ENCODE results near the gene RXRB.

RXRB gene

DNA sequence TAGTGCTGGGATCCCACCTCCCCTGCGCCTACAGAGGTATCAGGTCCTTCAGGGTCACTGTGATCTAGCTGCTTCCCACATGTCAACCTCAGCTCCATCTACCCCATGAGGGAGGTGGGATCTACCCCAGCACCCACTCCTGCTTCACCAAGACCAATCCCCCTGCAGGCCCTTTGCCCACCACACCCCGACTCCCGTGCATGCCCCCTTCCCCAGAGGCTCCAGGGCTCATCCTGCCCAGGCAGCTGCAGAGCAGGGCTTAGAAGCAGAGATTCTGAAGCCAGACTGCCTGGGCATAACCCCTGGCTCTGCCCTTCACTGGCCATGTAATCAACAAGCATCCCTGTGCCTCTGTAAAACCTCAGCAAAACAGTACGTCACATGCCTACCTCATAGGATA is 25.7 kb downstream of the RXRB start:
- DNase-seq = no peak

DNA sequence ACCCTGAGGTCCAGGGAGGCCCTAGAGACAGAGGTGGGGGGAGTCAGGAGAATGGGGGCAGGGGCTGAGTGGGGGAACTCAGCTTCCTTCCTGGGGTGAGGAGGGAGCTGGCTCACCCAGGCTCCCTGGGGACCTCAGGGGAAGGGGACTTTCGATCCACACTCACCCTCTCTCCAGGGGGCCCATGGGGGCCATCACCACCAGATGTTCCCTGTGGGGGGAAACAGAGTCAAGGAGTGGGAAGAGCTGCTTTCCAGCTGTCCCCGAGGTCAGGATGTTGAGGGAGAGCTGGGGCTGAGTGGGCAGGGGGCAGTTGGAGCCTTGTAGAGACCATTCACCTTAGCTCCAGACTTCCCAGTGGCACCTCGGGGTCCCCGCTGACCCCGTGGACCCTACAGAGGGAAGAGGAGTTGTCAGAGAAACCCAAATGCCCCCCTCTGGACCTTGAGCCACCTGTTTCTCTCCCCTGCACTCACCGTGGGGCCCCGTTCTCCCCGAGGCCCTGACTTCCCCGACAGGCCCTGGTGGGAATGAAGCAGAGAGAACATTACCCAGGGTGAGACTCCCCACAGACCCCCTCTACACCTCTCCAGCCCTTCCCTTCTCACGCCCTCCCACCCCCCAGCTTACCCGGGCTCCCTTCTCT is 26.8 kb downstream of the RXRB start:
- DNase-seq = no peak

DNA sequence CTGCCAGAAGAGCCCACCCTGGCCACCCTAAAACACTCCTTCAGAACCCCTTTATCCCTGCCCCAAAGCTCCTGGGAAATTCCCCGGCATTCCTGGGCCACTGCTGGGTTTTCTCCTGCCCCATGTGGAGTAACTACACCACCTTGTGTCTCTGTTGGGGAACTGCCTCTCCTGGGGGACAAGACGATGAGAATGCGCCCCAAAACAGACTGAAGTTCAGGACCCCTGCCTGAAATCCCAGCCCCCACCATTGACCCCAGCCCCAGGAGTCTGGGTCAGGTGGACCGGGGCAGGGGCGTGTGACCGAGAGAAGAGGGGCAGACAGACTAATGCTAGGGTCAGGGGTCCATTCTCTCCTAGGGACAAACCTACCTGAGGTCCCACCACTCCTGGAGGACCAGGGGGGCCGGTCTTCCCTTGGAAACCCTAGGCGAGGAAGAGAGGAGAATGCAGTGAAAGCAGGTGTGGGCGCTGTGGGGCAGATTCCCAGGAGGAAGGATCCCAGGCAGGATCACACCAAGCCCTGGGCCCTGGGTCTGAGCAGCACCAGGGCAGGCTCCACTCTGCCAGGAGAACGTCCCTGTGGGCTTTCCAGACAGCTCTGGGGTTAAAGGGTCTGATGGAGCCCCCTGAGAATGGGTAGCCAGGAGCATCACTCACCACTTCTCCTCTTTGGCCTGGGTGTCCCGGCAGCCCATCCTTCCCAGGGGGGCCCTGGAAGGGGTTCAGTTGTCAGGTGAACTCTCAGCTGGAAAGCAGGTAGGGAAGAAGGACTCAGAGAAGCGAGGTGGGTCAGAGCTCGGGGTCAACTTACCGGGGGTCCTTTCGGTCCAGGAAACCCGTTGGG is 27.6 kb downstream of the RXRB start:
- no peak for DNase-seq

DNA sequence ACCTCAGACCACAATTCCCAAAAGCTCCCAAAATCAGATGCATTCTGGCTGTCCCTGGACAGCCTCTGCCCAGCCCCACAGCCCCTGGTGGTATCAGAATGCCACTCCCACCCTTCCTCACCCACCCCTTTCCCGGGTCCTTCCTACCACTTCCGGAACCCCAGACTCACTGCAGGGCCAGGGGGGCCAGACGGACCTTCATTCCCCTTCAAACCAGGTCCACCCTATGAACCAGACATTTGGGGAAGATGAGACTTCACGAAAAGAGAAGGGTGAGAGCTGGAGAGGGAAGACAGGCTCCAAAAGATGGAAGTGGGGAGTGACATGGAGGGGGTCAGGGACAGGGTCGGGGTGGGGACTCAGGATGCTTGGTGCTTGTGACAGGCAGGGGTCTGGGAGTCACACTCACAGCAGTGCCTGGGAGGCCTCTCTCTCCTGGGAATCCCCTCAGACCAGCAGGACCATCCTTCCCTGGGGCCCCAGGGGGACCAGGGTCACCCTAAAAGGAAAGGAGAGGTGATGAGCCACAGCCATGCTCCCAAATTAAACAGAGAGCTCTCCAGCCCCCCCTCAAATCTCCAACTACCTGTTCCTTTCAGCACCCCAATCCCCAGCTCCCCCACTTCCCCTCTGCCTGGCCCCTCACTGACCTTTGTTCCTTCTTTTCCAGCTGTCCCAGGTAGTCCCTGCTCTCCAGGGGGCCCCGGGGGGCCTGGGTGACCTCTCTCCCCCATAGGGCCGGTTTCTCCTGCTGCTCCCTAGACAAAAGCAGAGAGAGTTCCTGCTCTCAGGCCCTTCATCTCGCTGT is 28.4 kb downstream of the RXRB start:
- DNase-seq = no peak

DNA sequence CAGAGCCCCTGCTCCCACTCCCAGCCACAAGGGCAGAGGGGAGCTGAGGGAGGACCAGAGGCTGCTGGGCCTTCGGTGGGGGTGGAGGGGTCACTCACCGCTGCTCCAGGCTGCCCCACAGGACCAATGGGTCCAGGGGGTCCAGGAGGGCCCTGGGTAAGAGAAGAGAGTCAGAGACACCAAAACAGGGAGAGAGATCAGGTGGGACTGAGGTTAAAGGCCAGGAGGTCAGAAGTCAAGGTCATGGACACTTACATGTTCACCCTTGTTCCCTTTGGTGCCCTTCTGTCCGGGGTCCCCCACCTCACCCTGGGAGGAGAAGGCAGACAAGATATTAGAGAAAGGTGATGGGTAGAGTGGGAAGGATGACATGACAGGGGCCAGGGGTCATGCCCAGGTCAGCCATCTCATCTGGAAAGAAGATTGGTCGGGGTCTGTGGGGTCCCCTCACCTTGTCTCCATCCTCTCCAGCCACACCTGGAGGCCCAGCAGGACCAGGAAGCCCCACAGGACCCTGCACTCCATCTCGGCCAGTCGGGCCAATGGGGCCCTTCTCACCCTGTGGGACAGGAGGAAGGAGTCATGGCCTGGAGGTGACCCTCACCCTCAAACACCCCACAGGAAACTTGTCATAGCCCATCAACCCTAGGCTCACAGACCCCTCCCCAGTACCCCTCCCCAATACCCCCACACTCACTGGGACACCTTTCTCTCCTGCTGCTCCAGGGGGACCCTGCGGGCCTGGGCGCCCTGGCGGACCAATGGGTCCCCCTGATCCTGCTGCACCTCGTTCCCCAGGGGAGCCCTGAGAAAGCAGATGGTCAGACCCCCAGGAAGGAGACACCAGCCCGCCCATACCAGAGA is 29.2 kb downstream of the RXRB start:
- no peak for DNase-seq

DNA sequence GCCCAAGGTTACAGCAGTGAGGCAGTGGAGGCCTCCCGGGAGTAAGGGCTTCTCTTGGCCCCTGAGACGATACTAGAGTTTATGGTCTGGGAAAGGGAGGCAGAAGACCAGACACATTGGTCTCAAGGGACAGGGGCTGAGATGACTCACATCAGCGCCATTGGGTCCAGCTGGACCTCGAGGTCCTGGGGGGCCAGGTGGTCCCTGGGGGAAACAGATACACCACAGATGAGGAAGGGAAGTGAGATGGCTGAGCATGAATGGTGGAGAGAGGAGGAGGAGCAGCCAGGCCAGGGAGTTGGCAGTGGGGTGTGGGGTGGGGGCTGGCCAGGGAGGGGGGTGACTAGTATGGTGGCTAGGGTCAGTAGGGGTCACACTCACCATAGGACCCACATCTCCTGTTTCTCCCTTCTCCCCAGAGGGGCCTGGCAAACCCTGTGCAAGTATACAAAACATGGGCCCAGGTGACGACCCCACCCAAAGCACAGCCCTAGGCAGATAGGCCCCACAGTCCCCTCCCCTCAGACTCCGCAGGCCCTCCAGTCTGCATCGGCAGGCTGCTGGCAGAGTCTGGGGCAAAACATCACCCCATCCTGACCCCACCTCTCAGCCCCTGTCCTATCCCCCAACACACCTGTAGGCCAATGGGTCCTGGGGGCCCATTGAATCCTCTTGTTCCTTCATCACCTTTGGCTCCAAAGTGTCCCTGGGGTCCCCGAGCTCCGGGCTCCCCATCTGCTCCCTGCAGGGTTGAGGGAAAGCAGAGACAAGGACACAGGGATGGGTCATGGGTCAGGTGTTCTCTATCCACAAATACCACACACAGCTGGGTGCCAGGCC is 30.1 kb downstream of the RXRB start:
- no peak for DNase-seq

DNA sequence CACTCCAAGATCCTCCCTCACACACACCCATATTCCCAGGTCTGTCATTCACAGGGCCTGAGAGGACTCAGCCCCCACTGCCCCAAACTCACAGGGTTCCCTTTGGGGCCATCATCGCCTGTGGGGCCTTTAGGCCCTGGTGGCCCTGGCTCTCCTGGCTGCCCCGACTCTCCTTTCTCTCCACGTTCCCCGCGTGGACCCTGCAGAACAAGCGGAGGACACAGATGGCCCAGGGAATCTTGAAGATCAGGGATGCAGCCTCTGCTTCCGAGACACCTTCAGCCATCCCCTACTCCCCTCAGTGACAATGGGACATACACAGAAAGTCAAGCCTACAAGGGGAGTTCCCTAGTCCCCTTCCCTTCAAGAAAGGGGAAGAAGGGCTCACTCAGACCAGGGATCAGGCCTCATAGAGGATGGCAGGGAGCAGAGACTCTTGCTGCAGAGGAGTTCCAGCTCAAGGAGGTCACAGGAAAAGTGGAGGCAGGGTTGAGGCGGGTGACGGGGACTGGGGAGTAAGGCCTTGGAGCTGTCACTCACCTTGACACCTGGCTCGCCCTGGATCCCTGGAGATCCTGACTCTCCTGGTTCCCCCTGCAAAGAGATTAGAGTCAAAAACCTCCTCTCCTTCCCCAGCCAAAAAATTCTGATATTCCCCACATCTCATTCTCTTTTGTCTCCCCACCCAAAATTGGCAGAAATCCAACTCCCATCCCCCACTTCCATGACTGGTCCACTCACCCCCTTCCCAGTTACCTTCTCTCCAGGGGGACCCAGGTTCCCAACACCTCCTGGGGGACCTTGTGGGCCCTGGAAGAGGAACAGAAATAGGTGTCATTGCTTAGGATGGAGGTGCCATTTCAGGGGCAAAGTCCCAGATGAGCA is 30.9 kb downstream of the RXRB start:
- DNase-seq = no peak

DNA sequence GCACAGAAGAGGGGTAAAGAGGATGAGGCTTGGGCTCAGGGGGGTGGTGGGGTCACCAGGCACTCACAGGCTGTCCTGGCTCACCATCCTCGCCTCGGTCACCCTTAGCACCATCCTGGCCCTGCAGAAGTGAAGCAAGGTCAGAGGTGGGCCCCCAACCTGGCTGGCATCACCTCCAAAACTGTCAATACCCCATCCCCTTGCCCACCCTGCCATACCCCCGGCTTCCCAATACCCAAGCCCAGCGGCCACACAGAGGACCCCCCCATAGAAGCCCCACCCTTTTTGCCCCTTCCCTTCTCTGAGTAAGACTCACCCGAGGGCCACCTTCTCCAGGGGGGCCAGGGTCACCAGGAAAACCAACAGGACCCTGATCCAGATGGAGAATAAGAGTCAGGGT is 31.8 kb downstream of the RXRB start:
- no peak for DNase-seq

DNA sequence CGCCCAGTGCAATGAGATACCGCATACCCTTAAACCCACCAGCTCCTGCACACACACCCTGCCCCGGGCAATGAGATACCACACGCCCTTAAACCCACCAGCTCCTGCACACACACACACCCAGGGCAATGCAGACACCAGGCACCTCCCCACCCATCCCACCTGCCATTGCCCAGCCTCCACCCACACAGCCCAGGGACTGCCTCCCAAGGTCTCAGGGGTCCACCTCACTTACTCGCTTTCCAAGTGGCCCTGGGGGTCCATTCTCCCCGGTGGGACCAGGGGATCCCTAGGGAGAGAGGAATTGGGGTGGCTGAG is 32.2 kb downstream of the RXRB start:
- no peak for DNase-seq

DNA sequence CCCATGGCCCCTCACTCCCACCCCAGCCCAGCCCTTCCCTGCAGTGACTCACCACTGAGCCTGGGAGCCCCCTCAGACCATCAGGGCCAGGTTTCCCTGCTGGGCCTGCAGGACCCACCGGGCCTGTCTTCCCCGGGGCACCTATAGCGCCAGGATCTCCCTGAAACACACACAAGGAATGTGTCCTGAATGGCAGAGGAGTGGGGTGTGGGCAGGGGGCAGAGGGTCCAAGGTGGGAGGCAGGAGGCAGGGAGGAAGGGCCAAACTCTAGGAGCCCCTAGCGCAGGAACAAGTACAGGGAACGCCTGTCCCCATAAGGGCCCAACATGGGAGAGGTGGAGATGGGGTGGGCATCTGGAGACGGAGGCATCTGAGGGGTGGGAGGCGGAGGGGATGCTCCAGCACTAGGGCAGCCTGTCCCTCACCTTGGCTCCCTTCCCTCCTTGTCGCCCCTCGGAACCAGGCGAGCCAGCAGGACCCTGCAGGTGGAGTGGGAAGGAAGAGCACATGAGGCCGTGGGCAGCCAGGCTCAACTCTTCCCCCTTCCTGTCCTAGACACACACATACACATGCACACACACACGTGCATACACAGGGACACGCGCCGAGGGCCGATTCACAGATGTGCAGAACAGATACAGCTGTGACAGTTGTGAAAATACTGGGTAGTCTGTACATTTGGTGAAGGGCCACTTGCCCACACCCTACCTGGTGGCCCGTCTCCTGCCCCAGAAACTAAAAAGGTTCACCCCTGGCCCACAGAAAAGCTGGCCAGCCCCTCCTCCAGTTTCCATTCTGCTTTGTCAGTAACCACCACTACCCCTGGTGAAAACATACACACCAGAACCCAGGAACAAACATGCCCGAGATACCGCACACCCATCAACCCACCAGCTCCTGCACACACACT is 32.8 kb downstream of the RXRB start:
- DNase-seq = no peak

DNA sequence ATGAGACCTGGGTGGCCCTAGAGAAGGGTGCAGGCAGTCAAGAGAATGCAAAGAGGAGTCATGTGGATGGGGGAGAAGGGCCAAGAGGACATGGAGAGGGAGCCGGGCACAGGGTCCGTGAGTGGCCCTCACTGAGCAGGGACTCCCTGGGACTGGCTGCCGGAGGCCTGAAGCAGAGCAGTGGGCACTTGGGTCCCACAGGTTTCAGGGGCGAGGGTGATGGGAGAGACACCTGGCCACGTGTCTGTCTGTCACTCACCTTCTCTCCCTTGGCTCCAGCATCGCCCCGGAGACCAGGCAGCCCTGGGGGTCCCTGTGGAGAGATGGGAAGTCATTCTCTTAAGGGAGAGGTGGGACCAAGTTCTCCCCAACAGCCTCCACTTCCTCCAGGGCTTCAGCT is 33.7 kb downstream of the RXRB start:
- no peak for DNase-seq

DNA sequence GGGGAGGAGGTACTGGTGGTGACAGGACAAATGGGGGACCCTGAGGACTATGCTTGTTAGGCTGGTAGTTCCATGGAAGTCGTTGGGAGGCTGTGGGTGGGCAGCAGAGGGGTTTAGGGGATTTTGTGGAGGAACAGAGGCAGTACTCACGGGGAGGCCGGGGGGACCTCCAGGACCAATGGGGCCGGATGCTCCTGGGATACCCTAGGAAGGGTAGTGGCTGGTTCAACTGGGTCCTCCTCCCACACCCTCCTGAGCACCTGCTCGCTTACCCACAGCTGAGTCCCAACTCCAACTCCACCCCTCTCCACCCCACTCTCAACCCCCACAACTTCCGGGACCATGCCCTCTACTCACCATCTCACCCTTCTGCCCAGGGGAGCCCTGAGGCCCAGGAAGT is 34.1 kb downstream of the RXRB start:
- no peak for DNase-seq

DNA sequence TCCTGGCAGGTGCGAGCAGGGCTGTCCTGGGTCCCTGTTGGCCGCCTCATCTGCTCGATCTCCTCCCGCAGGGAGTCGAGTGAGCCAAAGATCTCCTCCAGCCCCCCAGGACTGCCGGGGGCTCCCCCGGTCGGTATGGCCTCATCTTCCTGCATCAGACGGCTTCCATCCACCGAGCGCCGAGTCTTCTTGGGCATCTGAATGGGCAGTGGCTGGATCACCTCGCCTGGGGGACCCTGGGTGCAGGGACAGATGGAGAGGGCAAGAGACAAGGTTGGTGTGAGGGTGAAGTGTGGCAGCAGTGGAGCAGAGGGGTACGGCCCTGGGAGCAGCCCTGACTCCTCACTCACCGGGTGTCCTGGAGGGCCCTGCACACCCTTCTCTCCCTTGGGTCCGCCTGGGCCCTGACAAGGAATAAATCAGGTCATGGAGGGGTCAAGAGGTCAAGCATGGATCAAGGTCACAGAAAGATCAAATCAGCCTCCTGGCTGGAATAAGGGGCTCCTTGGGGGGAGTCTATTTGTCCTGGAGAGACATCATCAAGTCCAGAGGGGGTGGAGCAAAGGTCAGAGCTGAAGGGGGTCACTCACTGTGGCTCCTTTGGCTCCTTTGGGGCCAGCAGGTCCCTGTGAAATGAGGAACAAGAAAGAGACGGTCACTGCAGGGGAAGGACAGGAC is 34.7 kb downstream of the RXRB start:
- DNase-seq = no peak

DNA sequence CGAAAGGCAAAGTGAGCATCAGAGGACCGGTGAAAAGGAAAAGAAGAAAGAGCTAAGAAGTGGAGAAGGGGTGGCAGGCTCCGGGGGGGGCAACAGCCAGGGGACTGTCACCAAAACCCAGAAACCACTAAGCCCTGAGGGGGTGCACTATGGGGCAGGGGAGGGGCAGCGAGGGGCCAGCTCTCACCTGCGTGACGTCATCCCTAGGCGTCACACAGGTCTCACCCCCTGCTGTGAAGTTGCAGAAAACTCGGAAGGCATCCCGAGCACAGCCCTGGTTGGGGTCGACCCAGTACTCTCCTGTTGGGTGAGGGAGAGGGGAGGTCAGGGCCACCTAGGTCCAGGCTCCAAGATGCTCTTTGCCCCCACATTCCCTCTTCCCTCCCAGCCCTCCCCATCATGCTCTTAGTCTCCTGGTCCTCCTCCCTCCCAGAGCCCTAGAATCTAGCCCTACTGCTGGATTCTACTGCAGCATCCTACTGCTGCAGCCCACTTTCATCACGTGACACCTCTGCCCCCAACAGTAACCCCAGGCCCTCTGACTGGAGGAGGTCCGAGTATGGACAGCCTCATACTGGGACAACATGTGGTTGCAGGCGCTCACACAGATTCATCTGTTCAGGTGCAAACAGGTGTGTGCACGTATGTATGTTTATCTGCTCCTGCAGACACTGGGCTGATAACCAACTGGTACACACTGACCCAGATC is 35.6 kb downstream of the RXRB start:
- DNase-seq = no peak

DNA sequence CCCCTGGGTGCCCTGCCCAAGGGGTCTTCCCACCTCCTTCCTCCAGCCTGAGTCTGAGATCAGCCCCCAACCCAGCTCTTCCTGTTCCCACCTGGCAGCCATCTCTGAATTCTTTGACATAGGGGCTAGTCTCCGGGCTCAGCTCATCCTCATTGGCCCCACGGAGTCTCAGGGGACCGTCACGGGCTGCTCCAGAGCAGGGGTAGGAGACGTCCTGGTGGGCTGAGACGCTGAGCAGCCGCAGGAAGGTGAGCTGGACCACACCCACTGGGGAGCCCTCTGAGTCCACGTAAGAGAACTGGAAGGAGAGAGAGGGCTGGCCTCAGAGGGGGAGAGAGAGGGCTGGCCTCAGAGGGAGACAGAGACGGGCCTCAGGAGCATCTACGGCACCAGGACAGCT is 36.3 kb downstream of the RXRB start:
- no peak for DNase-seq

DNA sequence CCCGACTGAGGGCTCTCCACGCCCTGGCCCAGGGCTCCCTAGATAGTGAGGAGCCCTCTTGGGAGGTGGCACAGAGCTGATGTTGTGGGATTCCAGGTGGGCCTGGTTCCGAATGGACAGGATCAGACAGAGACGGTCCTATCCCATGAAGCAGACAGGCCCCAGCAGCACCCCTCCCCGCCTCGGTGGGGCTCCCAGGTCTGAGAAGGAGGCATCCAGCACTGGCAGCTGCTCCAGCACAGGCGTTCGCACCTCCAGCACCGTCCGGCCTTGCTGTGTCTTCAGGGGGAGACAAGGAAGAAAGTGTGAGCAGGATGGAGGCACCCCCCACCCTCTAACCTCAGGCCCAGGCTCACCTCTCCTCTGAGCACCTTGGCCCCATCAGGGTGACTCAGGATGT is 36.9 kb downstream of the RXRB start:
- no peak for DNase-seq

DNA sequence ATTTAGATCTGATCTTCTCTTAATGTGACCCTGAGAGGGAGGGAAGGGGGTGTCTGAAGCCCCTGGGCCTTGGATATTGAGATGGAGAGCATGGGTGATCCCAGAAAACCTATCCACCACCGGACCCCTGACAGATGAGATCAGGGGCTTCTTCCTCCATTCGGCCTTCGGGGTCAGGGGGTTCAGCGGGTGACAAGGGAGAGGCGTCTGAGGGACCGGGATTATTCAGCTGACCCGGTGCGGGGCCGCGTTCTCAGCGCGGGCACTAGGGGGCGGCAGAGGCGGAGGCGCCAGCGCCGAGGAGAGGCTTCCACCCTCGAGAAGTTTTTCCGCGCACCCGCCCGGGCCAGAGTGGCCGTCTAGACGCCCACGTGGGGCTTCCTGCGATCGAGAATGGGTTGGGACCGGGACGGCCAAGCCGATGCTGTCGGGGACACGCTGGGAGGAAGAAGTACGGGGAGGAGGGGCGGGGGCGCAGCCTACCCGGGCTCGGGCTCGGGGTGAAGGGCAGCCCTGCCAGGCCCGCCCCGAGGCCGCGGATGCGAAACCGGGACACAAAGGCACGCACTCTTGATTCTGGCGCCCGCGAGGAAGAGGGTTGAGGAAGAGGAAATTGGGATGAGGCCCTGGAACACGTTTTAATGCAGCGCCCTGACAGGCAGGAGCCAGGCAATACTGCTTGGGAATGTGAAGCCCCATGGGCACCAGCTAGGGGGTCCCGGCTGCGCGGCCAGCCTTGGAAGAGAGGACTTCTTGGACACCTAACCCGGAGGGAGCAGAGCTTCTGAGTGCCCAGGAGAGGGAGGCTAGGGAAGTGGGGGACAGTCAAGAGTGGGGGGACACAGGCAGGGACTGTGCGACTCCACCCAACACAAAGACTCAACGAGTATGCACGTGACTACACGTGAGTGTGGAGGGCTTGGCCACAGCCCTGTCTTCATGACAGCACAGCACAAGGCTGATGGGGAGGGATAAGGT is 38.8 kb downstream of the RXRB start:
- DNase-seq = peak; percentile 68 to 77 (median 74)
